HFFc6 (cell line): Measurements from ENCODE around the gene BMERB1. TPM values are rescaled to one million over a fixed set of nuclear protein-coding genes. Genes with fewer than 3 reads are reported as not detected.

ENCODE experiments used
- DNase-seq: peaks from one replicate; pipeline ENCODE4 v3.0.0-alpha.2; 2018
- H3K27ac Mint-ChIP-seq: 2 replicates; pipeline ENCODE4 v1.8.0; 2020; ENCODE audit warnings: mild to moderate bottlenecking, mixed read lengths
- H3K27me3 Mint-ChIP-seq: 2 replicates; pipeline ENCODE4 v1.8.0; 2021; ENCODE audit warnings: mild to moderate bottlenecking, moderate library complexity, mixed read lengths; ENCODE audit not compliant: insufficient read depth
- H3K36me3 Mint-ChIP-seq: 2 replicates; pipeline ENCODE4 v1.8.0; 2021; ENCODE audit warnings: low read depth, mixed read lengths
- H3K4me1 Mint-ChIP-seq: 2 replicates; pipeline ENCODE4 v1.8.0; 2020; ENCODE audit warnings: low read depth, mixed read lengths
- H3K4me3 Mint-ChIP-seq: 2 replicates; pipeline ENCODE4 v1.8.0; 2020; ENCODE audit warnings: mild to moderate bottlenecking, moderate library complexity, mixed read lengths
- H3K9me3 Mint-ChIP-seq: 2 replicates; pipeline ENCODE4 v1.8.0; 2020; ENCODE audit warnings: mild to moderate bottlenecking, mixed read lengths
- CTCF ChIP-seq: fragments of 200-600 bp; sonication (generic); IDR thresholded peaks from 2 replicates; pipeline ENCODE4 v1.5.0; 2021; ENCODE audit warnings: antibody characterized with exemption, mild to moderate bottlenecking
- total RNA-seq, 6 experiments: library from RNA; stranded (reverse); fragmentation: NEBNext Ultra II Directional; extraction: Animal tissue kit (Norgen Biotek cat#: 25700); gene quantifications; 2 replicates in 1 of 6; 3 replicates in 5 of 6; pipeline ENCODE4 v1.2.3, GENCODE V29; 2021

Gene BMERB1
- total RNA-seq, 6 experiments from 2014 or later = 24.3 to 35.1 (median 29.9) TPM

- peaks cover 35% of the 10 kb centered on the region for H3K4me1 Mint-ChIP-seq
- TF ChIP-seq CTCF = no peak
- no peaks in the 10 kb centered on the region; the same call in 1 of the 2 replicates for H3K27me3 Mint-ChIP-seq
- peaks cover 4% of the 10 kb centered on the region; the same call in 1 of the 2 replicates for H3K36me3 Mint-ChIP-seq
- H3K4me3 Mint-ChIP-seq = no peak overlapping the region
- H3K9me3 Mint-ChIP-seq = no peaks in the 10 kb centered on the region
- H3K27ac Mint-ChIP-seq = no peak overlapping the region
- DNase-seq = no peak
These were observed 74.7 kb downstream of the BMERB1 start for GRCh38 chr16:15509051-15509592.

GRCh38 chr16:15509593-15510535, 75.5 kb downstream of the BMERB1 start:
- TF ChIP-seq CTCF = peak; percentile 21; the same call in 1 of the 2 replicates
- peaks cover 4% of the 10 kb centered on the region; the same call in 1 of the 2 replicates for H3K36me3 Mint-ChIP-seq
- H3K4me1 Mint-ChIP-seq = peaks cover 35% of the 10 kb centered on the region
- H3K27ac Mint-ChIP-seq = peak overlapping the region; percentile 45; the same call in 1 of the 2 replicates
- H3K27me3 Mint-ChIP-seq = no peaks in the 10 kb centered on the region; the same call in 1 of the 2 replicates
- peak; percentile 51 for DNase-seq
- no peaks in the 10 kb centered on the region for H3K9me3 Mint-ChIP-seq
- no peak overlapping the region for H3K4me3 Mint-ChIP-seq

- Mint-ChIP-seq H3K27me3 (no peaks in the 10 kb centered on the region; the same call in 1 of the 2 replicates), H3K27ac (peak overlapping the region; percentile 17; the same call in 1 of the 2 replicates), H3K36me3 (peaks cover 4% of the 10 kb centered on the region; the same call in 1 of the 2 replicates), H3K4me1 (peaks cover 35% of the 10 kb centered on the region), H3K4me3 (no peak overlapping the region), H3K9me3 (no peaks in the 10 kb centered on the region)
- no peak for DNase-seq
- no peak for TF ChIP-seq CTCF
These were observed 76.6 kb downstream of the BMERB1 start for GRCh38 chr16:15510992-15511391.

- TF ChIP-seq CTCF = no peak
- peaks cover 29% of the 10 kb centered on the region for H3K4me1 Mint-ChIP-seq
- H3K27me3 Mint-ChIP-seq = no peaks in the 10 kb centered on the region; the same call in 1 of the 2 replicates
- H3K9me3 Mint-ChIP-seq = no peaks in the 10 kb centered on the region
- no peak for DNase-seq
- H3K36me3 Mint-ChIP-seq = no peaks in the 10 kb centered on the region; the same call in 1 of the 2 replicates
- H3K27ac Mint-ChIP-seq = no peak overlapping the region
- H3K4me3 Mint-ChIP-seq = no peak overlapping the region
These were observed 77.5 kb downstream of the BMERB1 start for GRCh38 chr16:15511759-15512487.

- Mint-ChIP-seq H3K36me3 (no peaks in the 10 kb centered on the region; the same call in 1 of the 2 replicates), H3K4me1 (peaks cover 25% of the 10 kb centered on the region), H3K27ac (no peak overlapping the region), H3K27me3 (no peaks in the 10 kb centered on the region; the same call in 1 of the 2 replicates), H3K4me3 (no peak overlapping the region), H3K9me3 (no peaks in the 10 kb centered on the region)
- DNase-seq = no peak
- no peak for TF ChIP-seq CTCF
These were observed 78.8 kb downstream of the BMERB1 start for GRCh38 chr16:15513156-15513555.
